8988T (cell line): ENCODE measurements around the gene LRRC25.

Experiments used
- DNase-seq: peaks from one replicate; pipeline ENCODE4 v3.0.0; 2011

The LRRC25 gene

DNA sequence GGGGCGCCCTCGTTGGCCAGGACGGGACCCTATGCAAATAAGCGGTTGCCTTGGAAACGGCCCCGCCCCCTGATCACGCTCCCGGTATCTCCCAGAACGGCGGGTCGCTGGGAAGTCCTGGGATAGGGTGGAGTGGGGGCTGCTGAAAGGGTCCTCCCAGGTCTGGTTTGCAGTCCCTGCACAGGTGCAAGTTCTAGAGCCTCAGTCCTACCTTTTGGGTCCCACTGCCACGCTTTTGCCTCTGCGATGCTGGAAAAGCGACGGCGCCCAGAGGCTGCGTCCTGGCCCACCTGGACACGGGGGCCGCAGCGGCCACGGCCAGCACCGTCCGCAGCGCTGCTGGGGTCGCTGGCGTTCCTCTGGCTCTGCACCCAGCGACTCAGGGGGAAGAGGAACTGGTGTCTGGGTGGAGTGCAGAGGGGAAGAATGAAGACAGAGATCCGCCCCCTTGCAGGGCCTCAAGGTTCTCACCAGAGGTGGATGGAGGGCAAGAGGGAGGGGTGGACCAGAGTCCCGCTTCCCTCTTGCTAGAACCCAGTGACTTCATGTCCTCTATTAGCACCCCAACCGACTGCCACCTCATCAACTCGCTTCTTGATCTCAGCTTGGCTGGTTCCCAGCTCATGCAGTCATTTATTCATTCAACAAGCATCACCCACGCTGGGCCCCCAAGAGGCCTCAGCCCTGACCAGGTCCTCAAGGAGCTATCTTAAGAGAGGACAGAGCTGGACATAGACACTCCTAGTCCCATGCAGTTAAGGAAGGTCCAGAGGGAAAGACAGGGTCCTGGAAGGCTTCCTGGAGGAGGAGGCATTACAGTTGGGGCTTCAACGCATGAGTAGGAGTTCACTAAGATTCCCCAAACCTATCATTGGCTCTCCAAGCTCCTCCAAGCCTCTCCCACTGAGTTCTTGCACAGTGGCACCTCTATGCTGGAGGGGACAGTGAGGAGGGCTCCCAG, at the start of gene LRRC25:
LRRC25 (minus strand) TSS at position 381 of the 961 bp plus-strand sequence. CDS start 659 bp downstream, outside the sequence.
- no peak for DNase-seq

DNA sequence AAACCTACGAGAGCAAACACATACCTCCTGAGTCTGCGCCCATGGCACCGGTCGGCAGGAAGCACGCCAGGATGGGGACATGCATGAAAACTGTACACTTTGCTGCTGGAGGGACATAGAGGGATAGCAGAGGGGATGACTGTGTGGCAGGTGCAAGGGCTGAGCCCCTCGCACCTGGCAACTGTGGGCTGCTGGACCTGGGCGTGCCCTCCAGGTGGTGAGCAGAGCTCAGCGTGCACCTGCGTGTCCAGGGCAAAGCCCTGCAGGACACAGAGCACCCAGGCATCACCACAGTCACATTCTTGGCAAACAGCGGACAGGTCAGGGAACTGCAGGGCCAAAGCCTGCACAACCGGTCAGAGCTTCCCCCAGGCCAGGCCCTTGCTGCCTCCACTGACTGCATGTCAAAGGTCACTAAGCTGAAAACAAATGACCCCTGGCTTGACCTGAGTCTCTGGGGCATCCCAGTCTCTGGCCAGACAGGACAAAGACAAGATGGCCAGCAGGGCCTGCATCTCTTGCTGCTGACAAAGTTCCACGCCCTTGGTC, 49.5 kb upstream of the LRRC25 start:
- no peak for DNase-seq

DNA sequence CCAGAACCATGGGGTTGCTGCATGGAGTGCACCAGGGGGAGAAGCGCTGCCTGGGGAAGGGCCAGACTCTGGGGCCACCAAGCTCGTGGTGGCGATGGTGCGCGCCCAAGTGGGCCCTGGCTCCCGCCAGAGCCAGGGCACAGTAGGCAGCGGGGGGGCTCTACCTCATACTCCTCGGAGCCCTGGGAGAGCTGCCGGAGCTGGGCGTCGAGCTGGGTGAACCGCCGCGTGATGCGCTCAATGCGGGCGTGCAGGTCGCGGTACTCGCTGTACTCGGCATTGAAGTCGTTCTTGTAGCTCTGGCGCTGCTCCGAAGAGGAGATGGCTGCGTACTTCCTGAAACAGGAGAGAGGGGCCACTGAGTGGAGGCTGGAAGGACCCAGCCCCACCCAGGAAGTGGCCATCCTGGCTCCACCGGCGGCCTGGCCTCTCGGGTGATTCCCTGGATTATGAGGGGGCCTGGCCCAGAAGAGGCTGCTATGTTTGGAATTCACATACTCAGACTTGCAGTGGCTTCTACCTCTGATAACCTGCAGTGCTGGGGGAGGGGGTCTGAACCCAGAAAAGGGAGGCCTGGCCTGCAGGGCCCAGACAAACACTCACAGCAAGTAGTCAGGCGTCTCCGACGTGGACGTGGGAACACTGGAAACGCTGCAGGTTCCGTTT, 48.9 kb upstream of the LRRC25 start:
- no peak for DNase-seq

DNA sequence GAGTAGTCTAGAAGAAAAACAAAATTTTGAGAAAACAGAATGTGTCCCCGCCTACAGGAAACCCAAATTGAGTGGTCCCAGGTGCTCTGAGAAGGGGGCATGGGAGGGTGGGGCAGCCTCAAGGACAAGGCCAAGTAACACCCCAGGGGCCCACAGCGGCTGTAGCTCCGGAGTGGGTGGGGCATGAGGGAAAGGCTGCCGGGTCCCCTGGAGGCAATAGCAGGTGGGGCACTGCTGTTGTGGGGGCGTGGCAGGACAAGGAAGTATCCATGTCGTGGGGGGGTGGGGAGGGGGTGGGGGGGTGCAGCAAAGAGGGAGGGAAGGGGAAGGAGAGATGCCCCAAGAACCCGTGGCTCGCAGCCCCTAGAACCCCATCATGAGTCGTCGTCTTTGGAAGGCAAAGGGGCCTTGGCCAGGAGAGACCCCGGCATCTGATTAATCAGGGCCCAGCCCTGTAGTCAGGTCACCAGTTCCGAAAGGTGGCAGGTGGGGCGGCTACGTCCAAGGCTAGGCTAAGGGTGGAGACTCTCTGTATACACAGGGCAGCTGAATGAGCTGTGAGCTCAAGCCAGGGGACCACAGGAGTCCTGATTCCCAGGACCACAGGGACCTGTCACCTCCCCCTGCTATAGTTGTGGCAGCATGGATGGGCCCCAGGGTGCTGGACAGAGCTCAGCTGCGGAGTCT, 48.0 kb upstream of the LRRC25 start:
- no peak for DNase-seq

DNA sequence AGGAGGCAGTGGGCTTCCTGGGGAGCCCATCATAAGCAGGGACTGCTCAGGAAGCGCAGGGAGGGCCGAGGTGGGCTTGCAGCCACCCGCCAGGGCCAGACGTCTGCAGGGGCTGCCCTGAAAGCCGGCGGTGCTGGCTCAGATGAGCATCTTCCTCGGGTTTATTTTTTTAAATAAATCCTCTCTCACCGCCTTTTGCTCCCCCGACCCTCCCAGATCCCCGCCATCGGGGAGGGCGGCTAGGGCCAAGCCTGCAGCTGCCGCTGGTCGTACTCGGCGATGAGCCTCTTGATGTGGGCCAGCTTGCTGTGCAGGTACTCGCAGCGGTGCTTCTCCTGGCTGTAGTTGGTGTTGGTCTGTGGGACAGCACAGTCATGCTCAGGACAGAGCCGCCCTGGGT, 47.1 kb upstream of the LRRC25 start:
- no peak for DNase-seq

DNA sequence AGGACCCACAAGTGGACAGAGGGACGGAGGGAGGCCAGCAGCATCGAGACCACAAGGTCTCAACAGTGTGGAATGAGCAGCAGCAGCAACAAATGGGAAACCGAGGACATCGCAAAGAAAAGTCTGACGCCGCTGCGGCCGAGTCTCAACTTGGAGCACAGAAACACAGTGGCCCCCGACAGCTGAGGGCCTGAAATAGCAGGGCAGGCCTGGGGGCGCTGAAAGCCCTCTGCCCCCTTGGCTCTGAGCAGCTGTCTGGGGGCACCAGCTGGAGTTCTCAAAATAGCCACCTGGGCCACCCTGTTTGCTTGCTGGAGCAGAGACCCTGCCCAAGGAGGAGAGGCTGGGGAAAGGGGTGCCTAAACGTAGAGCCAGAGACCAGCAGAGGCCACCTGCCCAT, 46.4 kb upstream of the LRRC25 start:
- no peak for DNase-seq

DNA sequence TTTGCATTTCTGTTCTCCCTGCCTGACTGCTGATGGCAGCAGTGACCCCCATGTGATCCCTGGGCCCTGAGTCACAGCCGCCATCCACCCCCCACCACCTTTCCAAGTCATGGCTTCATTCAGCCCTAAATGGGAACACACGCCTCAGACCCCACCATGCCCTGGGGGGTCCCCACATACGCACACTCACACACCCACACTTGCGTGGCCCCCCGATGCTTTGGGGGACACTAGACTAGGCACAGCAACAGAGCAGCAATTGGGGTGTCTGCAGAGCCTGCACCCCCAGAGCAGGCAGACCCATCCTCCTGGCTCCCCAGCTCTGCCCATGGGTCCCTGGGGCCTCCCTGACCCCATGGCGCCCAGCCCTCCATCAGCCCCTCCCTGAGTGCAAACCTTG, 46.0 kb upstream of the LRRC25 start:
- DNase-seq: no peak

DNA sequence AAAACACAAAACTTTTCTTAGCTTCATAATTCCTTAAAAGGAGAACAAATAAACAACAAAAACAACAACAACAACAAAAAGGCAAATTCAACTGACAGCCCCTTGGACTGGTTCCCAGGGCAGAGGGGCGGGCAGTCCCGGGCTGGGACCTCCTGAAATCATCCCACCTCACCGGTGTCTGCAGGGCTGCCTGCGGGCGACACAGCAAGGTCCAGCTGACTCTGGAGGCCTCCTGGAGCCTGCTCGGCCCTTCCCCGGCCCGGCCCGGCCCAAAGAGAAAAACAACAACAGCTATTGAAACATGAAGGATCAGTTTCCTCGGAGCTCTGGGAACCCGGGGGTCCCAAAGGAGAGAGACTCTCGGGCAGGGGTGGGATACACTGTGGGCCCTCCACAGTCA, 45.5 kb upstream of the LRRC25 start:
- DNase-seq: no peak

DNA sequence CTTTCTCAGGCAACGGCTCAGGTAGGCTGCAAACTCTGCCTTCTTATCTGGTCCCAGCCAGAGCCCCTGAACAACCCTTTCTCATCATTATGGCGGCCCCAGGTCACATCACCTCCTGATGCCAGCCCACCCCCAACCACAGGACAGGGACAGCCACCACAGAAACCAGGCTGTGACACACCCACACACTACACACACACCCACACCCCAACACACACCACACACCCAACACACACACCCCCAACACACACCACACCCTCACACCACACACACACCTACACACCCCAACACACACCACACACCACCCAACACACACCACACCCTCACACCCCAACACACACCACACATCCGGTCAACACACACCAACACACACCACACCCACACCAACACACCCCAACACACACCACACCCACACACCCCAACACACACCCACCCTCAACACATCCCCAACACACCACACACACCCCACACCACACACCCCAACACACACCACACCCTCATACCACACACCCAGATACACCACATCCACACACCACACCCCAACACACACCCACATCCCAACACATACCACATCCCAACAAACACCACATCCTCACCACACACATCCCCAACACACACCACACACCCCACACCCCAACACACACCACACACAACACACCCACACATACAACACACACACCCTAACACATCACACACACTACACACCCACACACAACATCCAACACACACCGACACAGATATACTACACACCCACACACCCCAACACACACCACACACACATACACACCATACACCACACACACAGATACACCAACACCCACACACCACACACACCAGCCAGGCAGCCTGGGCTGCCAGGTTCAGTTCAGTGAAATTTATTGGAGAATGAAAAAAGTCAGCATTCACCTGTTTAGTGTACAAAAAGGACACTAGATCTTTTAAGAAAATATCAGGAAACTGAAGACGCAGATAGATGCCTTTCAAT, 44.7 kb upstream of the LRRC25 start:
- DNase-seq: no peak

DNA sequence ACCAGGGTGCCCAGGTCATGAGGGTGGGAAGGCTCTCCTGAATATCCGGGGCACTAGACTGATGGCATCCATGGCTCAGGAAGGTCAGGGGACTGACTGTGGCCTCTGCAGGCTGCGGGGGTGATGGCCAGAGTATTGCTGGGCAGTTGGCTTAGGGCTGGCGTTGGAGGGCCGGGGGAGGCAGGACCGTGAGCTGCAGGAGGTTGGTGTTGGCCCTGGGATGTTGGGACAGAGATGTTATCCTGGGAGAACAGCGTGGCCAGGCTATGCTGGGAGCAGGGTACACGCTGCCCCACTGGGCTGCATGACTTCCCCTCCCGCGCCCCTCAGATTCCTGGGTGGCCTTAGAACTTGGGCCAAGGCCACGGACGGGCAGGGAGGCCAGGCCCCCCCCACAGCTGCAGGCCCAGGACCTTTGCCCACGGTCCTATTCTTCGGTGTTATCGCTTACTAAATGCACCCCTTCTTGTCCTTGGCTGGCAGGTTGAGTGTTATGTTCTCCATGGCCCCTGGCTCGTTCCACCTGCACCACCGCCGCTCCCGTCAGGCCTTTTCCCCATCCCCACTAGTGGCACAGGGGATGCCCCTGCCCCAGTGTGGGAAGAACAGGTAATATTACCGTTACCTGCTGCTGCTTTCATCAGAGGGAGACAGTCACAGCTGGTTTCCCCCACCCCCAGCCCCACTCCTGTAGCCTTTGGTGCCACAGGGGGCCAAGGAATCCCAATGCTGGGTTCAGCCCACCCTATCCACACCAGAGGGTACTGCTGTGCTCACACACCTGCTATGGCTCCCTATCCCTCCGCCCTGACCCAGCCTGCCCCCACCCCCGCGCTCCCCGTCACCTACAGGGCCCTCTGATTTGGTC, 43.7 kb upstream of the LRRC25 start:
- peak; percentile 37 for DNase-seq

DNA sequence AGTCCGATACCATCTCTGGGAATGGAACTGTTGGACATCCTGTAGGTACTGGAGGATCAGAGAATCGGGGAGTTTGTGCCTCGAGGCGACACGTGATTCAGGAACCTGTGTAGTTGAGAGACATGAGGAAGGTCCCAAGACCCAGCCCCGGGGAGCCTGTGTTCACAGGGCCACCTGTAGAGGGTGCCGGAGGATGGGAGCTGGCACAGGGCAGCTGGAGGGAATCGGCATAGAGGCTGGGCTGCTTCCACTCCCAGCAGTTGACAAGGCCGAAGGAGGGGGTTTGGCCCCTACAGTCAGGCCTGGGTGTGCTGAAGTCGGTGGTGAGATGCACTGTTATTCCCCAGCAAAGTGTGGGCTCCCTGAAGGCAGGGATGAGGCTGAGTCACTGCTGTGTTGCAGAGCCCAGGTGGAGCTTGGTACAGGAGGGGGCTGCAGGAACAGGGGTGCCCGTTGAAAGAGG, 43.0 kb upstream of the LRRC25 start:
- DNase-seq: peak; percentile 97

DNA sequence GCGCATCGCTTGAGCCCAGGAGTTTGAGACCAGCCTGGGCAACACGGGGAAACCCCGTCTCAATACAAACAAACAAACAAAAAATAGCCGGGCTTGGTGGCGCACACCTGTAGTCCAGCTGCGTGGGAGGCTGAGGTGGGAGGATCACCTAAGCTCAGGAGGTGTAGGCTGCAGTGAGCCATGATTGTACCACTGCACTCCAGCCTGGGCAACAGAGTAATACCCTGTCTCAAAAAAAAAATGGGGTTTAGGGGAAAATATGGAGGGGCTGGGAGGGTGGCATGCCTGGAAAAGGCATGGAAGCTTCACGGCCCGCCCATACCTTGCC, 42.5 kb upstream of the LRRC25 start:
- DNase-seq: no peak

DNA sequence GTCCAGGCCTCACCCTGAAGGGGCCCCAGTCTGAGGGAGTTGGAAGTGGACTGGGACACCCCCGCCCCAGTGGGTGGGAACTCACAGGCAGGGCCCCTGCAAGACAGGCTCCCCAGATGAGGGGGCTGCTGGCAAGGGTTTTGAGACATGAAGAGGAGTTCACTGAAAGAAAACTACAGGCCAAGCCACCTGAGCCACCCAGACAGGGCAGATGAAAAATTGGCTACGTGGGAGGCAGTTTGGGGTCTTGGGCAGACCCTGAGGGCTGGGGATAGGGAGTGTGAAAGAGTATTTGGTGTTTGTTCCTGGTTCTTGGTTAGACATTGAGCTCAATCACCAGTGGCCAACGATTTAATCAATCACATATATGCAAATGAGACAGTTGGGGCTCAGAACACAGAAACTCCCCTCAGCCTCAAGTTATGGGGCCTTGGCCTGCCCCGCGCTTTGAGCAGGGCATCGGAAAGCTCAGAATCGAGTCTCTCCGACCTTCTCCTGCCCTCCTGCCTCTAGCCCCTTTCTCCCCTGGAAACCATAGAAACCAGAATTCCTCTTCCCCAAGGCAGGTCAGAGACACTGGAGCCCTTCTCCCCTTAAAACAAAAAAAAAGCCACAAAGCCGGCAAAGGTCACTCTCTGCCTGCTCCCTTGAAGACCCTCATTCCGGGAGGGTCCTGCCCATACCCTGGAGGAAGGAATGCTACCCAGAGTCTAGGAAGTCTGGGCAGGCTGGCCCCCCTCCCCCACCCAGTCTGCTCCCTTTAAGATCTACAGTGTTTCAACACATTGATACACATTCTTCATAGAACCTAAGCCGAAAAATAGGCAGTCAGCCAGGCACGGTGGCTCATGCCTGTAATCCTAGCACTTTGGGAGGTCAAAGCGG, 41.8 kb upstream of the LRRC25 start:
- DNase-seq: peak; percentile 35

DNA sequence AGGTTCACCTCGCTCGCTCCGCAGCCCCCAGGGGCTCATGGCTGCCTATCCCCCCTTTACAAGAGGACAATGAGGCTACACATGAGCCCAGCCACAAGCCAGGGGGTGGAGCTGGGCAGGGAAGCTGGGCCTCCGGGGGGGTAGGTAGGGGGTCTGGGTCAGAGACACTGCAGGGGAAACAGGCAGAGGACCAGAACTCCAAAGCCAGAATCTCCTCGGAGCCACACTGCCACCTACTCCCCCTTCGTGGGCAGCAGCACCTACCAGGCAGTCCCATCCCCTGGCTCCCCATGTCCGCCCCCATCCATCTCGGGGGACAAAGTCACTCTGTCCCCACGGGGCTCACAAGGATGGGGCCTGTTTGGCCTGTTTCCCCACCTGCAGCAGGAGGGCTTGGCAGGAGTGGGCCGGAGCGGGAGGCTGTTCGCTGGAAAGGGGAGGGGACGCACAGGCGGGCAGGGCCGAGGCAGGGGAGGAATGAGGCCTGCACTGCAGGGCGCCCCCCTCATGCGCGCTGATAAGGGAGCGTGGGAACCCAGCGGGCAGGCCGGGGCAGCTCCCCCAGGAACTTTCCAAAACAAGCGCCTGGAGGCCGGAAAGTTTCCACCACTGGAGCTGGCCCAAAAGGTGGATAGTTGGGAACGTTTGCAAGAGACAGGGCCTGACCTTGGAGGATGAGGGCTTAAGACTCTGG, 41.1 kb upstream of the LRRC25 start:
- DNase-seq: peak; percentile 80

DNA sequence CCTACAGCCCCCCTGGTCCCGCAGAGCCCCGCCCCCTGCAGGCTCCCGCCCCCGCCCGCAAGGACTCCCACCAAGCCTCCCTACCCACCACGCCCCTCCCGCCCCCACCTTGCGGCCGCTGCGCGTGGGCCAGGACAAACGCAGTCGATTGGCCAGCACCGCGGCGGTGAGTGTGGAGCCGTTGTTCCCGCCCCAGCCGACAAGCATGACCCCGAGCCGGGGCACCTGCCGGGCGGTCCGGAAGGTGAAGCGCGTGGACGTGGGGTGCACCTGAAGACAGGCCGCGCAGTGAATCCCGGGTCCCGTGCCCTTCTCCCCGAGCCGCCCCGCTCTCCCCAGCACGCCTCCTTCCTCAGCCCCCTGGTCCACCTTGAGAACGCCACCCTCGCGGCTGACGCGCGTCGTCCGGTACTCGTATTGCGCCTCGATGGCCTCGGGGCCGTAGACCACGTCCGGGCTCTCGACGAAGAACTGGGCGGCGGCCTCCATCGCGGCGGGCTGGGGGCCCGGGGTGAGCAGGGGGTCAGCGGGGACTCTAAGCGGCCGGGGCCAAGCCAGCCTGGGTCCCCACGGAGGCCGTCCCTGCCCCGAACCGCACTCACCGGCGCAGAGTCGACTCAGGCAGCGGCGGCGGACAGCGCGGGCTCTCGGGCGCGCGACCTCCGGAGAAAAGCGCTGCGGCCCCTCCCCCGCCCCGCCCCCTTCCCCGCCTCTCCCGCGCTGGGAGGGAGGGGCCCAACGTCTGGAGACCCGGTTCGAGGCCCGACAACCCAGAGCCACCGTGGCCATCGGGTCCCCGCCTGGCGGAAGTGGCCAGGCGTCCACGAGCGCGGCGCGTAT, 40.3 kb upstream of the LRRC25 start, which contains the start of gene ISYNA1:
ISYNA1 (minus strand) TSS at position 643 of the 840 bp plus-strand sequence; CDS start at position 489, 154 bp downstream.
- peak; percentile 50 for DNase-seq

DNA sequence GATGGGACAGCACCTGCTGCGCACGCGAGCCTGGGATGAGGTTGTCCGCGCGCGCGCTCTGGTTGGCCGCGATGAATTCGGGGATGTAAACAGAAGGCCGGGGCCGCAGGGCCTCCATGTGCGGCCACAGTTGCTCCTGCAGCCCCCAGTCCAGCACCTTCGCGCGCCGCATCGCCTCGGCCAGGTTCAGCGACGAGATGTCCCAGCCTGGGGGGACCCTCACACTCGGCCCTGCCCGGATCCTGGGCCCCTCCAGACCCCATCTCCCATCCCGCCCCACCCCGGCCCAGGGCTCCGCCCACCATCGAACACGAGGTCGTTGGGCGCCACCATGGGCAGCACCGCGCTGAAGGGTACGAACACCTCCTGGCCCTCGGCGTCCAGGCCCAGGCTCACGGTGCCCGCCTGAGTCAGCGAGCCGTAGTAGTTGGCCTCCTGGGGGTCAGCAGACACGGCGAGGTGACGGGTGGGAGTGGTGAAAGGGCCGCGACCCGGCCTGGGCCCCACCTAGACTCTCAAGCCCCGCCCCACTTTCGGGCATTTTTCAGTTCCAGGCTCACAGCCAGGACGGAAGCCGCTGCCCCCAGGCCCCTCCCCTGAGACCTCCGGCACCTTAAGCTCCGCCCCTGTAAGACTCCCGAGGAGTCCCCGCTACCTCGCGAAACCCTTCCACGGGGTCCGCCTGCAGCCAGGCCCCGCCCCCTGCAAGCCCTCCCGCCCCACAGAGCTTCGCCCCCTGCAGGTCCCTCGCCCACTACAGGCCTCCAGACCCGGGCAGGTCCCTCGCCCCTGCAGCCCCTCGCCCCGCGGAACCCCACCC, 39.5 kb upstream of the LRRC25 start:
- peak; percentile 94 for DNase-seq
